Measurements from ENCODE around the gene SPRED3.

SPRED3 gene

DNA sequence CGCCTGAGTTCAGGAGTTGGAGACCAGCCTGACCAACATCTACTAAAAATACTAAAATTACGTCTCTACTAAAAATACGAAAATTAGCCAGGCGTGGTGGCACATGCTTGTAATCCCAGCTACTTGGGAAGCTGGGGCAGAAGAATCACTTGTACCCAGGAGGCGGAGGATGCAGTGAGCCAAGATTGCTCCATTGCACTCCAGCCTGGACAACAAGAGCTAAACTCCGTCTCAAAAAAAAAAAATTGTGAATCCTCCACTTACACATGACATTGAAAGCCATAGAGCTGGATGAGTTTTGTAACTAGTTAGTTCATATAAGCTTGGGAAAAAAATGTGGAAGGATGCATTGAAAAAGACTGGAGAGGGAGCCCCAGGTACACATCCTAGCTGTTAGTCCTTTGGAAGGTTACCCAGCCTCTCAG lies 14.6 kb upstream of the SPRED3 start:
- DNase-seq, result no peak

DNA sequence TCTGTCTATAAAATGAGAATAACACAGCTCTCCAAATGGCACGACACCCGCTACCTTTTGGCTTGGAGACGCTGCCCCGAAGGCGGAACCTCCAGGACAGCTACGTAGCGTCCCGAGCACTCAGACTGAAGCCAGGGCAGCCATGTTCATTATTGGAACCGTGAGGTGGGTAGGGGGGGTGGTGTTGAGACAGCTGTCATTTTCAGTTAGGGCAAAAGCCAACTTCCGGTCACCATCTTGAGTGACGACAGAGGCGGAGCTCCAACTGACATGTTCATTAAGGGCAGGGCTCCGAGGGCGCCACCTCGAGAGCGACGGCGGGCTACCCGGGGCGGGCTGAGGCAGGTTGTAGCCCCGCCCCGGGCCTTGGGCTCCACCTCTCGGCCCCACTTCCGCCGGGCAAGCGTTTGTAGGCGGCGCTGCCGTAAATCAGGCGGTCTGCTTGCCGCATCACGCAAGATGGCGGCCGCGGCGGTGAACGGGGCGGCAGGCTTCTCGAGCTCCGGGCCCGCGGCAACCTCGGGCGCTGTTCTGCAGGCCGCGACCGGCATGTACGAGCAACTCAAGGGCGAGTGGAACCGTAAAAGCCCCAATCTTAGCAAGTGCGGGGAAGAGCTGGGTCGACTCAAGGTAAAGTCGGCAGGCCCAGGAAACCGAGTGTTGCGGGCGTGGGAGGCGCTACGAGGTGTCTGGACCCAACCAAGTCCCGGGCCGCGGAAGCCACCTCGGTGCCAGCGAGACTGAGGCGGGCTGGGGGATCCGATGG lies 14.0 kb upstream of the SPRED3 start, which contains the start of gene PSMD8:
TSS of gene PSMD8 (plus strand) at position 240 of the 766 bp plus-strand sequence. CDS start at position 271, 31 bp downstream.
- peak; percentile 99 for DNase-seq

DNA sequence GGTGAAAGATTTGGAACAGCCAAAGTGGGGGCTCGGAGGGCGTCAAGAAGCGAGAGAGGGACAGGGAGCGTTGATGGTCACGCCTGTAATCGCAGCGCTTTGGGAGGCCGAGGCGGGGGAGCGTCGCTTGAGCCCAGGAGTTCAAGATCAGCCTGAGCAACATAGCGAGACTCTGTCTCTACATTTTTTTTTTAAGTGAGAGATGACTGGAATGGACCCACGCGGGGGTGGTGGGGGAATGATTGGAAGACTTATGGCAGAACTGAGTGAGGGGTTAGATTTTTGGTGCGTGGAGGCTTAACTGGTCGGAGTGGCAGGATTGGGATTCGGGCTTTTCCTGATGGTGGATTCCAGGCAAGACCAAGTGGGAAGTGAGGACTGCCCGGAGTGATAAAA lies 13.4 kb upstream of the SPRED3 start:
- DNase-seq, result no peak

DNA sequence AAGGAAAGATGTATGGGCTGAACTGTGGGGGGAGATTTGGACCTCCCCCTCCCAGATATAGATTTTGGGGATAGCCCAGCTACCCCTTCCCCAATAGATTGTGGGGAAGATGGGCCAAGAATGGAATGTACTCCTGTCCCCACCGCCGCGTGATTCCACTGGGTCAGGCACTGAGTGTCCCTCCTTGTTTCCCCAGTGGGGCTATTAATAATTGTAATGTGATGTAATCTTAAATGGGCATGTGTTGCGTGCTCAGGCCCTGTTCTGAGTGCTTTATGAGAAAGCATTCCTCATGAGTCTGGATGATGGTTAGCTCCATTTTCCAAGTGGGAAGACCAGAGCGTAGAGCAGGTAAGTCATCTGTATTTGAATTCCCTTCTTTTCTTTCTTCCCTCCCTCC lies 12.7 kb upstream of the SPRED3 start:
- no peak for DNase-seq

DNA sequence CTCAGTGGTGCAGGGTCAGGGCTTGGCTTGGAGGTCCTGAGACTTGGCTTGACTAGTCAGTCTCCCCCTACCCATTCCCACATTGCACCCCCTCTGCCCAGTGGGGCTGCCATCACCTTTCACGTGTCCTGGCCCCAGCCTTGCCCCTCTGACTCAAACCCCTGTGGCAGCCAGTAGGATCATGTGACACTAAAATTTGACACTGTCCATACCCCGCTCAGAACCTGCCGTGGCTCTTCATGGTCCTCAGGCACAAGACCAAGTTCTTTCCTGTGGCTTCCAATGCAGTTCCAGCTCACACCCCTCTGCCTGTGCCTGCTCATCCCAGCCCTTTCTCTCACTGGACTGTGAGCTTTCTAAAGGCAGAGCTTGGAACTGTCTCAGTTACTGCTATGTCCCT lies 11.9 kb upstream of the SPRED3 start:
- DNase-seq, result no peak

DNA sequence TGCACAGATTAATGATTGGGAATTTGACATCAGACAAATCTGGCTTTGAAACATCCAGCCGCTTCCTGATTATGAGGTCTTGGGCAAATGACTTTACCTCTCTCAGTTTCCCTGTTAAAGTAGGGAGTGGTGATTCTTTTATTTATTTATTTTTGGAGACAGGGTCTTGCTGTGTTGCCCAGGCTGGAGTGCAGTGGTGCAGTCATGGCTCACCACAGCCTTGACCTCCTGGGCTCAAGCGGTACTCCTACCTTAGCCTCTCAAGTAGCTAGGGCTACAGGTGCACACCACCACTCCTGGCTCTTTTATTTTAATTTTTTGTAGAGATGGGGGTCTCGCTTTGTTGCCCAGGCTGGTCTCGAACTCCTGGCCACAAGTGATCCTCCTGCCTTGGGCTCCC lies 11.4 kb upstream of the SPRED3 start:
- DNase-seq, result no peak

DNA sequence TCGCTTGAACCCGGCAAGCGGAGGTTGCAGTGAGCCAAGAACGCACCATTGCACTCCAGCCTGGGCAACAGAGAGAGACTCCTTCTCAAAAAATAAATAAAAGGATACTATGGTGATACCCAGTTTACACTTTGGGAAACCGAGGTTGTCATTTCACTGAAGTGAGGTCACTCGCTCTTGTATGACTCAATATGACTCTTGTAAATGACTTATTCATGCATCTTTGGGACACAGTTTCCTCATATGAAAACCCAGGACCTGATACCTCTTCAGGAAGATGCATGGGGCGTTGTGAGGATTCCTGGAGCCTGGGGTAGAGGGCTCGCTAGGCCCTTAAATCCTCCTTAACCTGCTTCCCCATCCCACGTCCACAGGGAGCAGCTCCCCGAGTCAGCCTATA lies 9.6 kb upstream of the SPRED3 start:
- DNase-seq, result no peak

DNA sequence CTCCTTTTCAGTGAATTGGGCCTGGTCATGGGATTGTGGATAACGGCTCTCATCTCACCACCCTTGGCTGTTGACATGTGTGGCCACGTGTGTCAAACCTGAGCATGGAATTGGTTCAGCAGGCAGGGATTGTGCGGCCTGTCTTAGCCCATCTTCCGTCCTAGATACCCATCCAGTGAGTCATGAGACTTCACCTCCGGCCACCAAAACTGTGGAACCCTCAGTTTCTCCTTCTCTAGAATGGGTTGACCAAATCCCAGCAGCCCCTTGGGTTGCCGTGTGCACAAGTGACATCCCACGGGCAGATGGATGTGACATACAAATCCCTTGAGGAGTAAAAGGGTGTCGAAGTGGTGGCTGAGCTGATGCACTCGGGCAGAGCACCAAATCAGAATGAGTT lies 7.4 kb upstream of the SPRED3 start:
- DNase-seq, result no peak

DNA sequence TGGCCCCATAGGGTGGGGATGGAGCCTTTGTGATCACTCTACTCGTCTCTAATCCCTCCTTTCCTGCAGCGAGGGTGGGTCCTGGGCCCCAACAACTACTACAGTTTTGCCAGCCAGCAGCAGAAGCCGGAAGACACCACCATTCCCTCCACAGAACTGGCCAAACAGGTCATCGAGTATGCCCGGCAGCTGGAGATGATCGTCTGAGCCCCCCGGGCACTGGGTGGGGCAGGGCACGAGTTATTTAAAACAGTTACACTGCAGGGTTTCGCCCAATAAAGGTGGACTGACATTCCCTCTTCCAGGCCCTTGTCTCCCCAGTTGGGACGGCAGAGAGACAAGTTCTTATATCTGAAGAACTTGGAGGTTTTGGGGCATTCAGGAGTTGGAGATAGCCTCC lies 5.3 kb upstream of the SPRED3 start:
- no peak for DNase-seq

DNA sequence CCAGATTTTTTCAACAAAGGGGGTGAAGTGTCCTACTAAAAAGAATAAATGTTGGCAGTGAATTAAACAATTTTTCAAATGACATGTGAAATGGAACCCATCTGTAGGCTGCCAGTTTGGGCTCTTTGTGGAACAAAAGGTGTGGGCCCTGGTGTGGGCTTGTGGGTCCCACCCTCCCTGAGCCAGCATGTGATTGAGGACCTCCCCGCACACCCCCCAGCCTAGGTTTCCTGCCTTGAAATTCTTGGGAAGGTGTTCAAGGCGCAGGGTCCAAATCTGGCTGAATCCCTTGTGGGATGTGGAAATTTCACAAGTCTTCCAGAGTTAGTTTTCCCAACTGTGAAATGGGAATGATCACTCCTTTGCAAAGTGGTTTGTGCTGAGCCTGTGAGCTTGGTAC lies 4.8 kb upstream of the SPRED3 start:
- DNase-seq, result no peak

DNA sequence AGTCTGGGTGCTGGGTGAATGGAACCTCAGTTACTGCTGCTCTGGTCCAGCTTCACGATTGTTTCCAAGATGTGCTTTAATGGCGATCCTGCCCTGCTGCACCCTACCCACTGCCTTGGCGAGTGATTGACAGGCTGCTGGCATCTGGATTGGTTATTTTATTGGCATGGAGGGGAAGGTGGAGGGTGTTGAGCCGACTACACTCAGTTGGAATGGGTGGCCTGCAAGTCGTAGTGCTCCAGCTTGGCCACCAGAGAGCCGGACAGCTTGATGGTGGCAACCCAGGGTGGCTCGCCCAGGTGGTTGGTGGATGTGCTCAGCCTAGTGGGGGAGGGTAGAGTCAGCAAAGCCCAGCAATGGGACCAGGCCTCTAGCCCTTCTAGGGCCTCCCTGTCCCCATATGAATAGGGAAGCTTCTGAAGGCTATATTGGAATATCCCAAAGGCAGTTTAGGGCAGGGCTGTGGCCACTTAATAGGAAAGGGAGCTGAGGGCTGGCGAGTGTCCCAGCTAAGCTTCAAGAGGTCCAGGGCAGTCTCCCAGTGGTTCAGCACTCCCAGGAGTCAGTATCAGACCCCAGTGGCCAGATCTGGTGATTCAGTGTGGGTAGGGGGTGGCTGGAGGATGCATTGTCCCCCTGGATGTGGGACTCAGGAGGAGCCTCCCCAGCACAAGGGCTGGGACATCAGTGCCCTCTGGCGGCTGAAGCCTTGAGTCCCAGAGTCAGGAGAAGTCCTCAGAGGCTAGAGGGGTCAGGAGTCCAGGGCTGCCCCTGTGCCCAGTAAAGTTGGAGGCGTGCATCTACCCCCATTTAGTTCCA lies 4.1 kb upstream of the SPRED3 start:
- no peak for DNase-seq

DNA sequence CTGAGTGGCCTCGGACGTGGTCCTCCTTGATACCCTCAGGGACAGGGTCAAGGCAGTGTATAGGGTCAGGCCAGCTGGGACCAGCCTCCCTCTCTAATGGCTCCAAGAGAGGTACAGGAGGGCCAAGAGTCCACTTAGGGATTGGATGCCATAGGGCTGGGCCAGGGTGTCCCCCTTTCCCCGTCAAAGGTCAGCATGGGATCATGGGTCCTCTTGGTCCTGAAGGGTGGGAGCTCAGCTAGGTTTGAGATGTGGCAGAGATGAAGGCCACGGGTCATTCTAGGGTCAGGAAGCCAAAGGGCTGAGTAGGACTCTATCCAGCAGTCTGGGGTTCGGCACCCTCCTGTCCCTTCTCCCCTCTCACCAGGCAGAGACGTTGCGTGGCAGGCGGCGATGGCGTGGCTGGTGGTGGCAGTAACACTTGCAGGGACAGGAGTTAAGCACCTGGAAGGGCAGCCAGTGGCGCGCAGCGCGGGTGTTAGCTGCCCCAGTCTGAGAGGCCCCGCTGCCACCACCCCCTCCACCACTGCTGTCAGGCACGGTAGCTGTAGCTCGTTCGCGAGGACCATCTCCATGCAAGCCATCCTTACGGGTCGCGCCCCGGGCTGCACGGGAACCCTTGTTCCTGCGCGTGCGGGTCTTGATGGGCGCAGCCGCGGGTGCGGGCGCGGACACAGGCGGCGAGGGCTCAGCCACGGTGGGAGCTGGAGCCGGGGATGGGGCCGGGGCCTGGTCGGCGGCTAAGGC lies 3.3 kb upstream of the SPRED3 start:
- no peak for DNase-seq

DNA sequence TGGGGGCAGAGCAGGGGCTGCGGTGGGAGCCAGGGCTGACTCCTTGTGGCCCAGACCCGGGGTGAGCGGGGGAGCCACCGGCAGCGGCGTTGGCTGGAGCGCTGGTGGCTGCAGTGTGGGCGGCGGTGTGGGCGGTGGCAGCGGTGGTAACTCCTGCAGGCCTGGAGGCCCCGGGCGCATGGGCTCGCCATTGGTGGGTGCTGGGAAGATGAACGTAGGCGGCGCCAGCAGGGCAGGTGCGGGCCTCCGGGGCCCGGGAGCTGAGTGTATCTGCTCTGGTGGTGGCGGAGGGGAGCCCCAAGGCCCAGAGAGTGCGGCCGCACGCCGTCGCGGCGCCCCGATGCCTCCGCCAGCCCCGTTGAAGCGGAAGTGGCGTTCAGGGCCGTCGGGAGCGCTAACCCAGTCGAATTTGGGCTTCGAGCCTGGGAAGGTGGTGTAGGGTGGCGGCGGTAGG lies 2.7 kb upstream of the SPRED3 start:
- DNase-seq, result no peak

DNA sequence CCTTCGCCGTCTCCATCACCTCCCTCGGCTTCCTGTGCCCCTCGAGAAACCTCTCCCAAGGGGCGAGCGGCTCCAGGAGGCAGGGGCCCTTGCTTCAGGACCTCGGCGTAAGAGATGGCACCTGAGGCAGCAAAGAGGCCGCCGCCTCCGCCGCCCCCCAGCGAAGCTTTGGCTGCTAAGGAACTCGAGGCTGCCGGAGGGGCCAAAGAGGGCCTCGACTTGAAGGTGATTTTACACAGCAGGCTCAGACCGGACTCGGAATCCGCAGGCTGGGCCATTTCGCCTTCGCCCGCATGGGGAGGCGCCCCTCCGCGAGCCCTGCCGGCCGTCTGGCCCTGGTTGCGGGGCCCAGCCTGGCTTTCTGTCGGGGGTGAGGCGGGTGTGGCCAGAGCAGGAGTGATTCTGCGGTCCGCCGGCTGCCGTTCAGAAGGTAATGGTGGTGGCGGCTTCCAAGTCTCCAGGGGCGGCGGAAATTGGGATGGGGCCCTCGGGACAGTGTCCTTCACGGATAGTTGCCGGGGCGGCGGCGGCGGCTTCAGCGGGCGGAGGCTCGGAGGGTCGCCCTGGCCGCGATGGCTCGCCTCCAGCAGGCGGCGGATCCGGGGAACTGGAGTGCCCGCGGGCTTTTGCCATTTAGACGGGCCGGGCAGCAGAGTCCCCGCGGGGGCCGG lies 2.1 kb upstream of the SPRED3 start:
- DNase-seq, result no peak

DNA sequence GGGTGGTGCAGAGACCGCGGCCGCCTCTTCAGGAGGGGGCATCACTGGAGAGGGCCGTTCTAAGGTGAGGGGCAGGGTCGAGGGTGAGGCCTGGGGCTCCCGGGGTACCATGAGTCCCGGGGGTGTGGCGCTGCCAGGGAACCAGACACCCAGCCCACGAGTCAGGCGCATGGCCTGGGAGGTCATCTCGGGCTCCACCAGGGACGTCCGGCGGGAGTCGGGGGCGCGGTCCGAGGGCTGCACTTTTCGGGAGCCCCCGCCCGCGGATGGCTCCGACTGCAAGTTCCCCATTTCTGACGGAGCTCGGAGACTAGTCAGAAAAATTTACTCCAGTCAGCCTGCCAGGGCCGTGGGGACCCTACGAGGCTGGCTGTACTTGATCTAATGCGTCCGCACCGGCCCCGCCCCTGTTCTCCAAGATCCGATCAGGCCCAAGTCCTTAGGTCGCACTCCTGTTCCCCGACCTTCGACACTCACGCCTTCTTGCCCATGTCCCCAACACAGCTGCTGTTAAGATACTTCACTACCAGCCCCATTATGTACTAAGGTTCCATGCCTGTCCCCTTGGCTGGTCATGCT lies 1.4 kb upstream of the SPRED3 start:
- DNase-seq, result no peak

DNA sequence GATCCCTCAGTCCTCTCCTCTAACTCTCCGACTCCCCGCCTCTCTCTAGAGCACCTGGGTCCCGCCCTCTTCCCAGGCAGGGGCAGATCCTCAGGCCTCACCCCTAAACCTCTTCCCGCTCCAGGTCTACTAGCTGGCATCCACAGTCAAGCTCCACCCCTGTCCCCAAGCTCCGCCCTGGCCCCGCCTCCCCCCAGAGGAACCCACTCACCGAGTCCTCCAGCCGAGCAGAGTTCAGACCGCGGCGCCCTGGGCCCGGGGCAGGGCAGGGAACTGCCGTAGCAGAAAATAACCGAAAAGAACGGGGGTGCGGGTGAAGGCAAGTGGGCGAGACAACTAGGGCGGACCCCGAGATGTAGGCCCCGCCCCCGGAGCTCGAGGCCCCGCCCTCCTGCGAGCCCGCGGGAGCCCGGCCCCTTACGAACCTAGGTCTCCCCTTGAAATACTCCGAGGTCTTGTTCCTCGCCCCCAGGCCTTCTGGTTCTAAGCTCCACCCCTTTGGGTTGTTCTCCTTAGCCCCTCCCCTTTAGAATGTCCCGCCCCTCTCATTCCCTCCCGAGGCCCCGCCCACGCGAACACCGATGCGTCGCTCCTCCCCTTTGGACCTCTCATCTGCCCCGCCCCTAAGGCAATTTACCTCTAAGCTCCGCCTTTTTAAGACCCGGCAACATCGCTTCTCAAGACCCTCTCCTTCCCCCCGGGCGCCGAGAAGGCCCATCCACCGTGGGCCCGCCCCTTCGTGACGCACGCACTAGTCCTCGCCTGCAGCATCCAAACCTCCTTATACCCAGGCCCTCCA lies 748 bp upstream of the SPRED3 start, which contains the start of gene GGN:
TSS of gene GGN (minus strand) at position 485 of the 799 bp plus-strand sequence. CDS start 773 bp downstream, outside the sequence.
- peak; percentile 94 for DNase-seq

DNA sequence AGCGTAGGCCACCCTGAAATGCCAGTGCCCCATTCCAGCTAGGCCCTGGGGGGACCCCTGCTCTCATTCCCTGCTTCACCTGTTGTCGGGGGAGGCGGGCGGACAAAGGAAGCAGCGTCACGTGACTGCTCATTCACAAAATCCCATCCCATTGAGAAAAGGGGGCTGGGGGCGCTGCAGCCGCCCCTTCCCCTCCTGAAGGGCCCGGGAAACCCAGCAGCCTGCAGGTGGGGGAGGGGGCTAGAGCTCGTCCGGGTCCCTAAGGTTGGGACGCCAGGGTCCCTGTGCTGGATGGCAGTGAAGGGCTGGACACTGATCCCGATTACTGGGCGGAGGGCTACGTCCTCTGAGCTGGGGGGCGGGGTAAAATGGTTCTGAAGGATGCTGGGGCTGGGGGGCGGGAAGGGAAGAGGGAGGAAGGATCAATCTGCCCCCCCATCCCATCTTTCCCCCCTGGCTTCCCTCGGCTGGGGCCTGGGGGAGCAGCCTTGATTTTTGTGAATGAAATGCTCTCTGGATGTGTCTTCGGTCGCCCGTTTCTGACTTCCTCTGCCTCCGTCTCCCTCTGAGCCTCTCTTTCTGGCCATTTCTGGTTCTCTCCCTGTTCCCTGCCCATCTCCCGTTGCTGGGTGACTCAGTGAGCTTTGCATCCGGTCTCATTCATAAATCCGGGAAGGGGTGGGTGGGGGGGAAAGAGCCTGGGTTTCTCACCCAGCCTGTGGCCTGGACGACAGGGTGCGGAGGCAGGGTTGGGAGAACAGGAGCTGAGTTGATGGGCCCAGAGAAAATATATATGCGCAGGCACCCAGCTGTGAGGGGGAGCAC lies 816 bp downstream of the SPRED3 start:
- DNase-seq, result no peak

DNA sequence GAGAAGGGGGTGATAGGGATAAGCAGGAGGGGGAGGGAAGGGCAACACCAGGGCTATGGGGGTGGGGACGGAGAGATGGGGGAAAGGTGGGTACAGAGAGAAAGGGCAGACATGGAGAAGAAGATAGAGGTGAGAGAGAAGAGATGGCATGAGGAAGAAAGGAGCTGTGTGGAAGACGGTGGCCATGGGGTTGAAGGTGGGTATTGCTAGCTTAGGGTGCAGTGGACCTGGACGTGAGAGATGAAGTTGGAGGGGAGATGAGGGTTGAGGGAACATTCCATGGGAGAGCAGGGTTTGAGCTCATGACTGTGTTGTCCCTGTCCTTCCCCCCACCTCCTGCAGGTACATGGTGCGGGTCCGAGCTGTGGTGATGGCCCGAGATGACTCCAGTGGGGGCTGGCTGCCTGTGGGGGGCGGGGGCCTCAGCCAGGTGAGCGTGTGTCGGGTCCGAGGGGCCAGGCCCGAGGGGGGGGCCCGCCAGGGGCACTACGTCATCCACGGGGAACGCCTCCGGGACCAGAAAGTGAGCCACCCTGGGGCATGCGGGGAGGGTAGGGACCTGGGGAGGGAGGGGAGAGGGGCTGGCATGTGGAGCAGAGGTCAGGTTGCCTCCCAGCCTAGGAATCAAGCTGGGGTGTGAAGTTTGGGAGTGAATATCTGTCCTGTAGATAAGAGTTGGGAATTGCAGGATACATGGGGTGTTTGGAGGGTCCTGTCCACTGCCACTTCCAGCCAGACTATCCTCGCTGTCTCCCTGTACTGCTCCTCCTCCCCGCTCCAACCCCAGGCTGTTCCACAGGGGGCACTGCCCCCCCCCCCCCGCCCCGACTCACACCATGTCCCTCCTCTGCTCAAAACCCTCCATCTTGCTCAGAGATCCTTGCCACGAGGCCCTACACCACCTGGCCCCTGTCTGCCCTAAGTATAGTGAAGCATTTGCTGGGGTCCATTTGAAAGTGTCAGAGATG lies 1.7 kb downstream of the SPRED3 start:
- DNase-seq, result no peak

DNA sequence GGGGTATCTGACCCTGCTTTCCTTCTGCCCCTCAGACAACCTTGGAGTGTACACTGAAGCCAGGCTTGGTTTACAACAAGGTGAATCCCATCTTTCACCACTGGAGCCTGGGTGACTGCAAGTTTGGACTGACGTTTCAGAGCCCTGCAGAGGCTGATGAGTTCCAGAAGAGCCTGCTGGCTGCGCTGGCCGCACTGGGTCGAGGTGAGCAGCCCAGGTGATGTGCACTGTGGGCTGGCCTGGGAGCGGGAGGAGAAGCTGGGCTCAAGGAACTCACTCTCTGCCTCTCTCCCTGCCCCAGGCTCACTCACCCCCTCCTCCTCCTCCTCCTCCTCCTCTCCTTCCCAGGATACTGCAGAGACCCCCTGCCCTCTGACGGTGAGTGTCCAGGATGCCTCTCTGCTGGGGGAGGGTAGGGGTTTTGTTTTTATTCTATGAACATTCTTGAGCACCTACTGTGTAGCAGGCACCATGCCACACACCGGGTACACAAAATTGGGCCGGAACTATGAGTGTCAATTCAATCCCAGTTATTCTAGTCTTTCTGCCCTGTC lies 3.5 kb downstream of the SPRED3 start:
- DNase-seq, result no peak

Data from NCI-H2171 treated with DMSO at 0.1 percent for 48 hours (cell line).